Measurements from ENCODE around the gene TSPAN4. TPM values are rescaled to one million over a fixed set of nuclear protein-coding genes. Genes with fewer than 3 reads are reported as not detected.
A peak's percentile ranks its signal among the peaks of the same experiment; 100 is the strongest.

Gene TSPAN4
- total and polyA plus RNA-seq, 9 of the 15 experiments (the other 6 are each of a cell fraction or from before 2014, with no cell fraction given): 0.07 to 31.0 (median 15.7) TPM

DNA sequence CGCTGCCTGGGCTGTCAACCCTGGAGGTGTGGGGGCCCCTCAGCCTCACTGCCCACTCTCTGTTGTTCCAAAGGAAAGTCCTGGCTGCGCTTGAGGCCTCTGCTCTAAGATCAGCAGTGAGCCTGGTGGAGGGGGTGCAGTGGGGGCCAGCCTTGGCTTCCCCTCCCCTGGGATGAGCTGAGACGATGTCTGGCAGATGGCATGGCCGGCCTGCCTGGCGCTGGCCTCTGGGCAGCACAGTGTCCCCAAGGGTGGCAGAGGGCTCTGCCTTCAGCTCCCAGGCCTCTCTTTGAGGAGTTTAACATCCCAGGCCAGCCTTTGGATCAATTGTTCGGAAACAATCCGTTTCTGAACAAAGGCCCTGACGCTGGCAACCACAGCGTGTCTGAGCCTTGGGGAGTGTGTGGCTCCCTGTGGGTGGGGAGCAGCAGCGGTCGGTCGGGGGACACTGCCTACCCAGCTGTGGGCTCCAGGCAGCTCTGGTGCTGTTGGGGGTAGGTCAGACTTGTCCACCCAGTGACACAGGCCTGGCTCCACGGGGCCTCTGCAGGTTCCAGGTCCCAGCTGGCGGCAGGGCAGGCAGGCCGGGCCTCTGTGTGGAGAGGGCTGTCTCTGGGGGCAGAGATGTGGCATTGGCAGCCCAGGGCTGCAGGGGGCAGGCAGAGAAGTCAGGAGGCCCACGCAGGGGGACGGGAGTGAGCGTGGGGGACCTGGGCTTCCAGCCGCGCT, 12.1 kb downstream of the TSPAN4 start (continued):
- TF ChIP-seq, protein P1, sequence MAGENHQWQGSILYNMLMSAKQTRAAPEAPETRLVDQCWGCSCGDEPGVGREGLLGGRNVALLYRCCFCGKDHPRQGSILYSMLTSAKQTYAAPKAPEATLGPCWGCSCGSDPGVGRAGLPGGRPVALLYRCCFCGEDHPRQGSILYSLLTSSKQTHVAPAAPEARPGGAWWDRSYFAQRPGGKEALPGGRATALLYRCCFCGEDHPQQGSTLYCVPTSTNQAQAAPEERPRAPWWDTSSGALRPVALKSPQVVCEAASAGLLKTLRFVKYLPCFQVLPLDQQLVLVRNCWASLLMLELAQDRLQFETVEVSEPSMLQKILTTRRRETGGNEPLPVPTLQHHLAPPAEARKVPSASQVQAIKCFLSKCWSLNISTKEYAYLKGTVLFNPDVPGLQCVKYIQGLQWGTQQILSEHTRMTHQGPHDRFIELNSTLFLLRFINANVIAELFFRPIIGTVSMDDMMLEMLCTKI (IDR thresholded peaks at IDR 0.05; ENCODE audit: partially characterized antibody): no peak
- TF ChIP-seq POLR3A (IDR thresholded peaks at IDR 0.05; ENCODE audit: borderline replicate concordance, extremely low read depth, insufficient read depth, insufficient read length) (no peak), CXXC5 (CRISPR knock-in tag; IDR thresholded peaks at IDR 0.05) (no peak), ZNF12 (CRISPR knock-in tag; IDR thresholded peaks at IDR 0.05) (no peak), CHD4 (IDR thresholded peaks at IDR 0.05; ENCODE audit: insufficient read depth, insufficient replicate concordance, low read depth, low read length, poor library complexity, severe bottlenecking) (no peak), ZNF282 (CRISPR knock-in tag; IDR thresholded peaks at IDR 0.05) (no peak)
- TF ChIP-seq, protein P2, sequence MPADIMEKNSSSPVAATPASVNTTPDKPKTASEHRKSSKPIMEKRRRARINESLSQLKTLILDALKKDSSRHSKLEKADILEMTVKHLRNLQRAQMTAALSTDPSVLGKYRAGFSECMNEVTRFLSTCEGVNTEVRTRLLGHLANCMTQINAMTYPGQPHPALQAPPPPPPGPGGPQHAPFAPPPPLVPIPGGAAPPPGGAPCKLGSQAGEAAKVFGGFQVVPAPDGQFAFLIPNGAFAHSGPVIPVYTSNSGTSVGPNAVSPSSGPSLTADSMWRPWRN (IDR thresholded peaks at IDR 0.05; ENCODE audit: low read depth): no peak

DNA sequence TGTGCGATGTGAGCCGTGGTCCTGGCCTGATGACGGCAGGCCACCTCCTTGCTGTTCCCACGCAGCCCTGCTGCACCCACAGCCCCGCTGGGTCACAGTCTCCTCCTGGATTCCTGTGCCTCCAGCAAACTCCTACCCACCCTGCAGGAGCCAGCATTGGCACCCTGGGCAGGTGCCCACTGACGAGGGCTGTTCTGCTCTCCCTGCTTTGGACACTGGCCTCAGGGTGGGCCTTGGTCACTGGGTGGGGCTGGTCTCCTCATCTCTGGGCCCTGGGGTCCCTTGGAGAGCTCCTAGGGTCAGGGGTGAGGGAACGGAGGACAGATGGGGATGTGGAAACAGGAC, 12.7 kb downstream of the TSPAN4 start:
- Histone ChIP-seq H3K9me3 (replicated peaks; ENCODE audit: control insufficient read depth, insufficient read depth, low read depth, low read length) (no peaks in the 10 kb centered on the region), H3K4me3 (no peak overlapping the region), H3K27ac (ENCODE audit: extremely low read depth, low read depth, low read length) (no peak overlapping the region), H3K4me2 (ENCODE audit: insufficient read depth, low read length) (no peak overlapping the region), H3K9me1 (ENCODE audit: control insufficient read depth, insufficient read depth, low read length) (no peaks in the 10 kb centered on the region), H3K36me3 (ENCODE audit: control insufficient read depth, insufficient read depth, low read length) (no peaks in the 10 kb centered on the region), H3K79me2 (ENCODE audit: control insufficient read depth, insufficient read depth, low read length) (no peaks in the 10 kb centered on the region), H3K9ac (ENCODE audit: insufficient read depth in 1 of 2, low read depth in 2 of 2, low read length in 2 of 2) (0 out of 4 replicates have a peak overlapping the region, but pooled peaks of 1 of the 2 experiments have one; percentile 5), H3K4me1 (replicated peaks in 1 of 2; ENCODE audit: control insufficient read depth in 2 of 2, insufficient read depth in 2 of 2, low read length in 2 of 2) (peaks cover 6 to 88% of the 10 kb centered on the region in 2 experiments; a peak in 3 of 5 replicates), H3K27me3 (ENCODE audit: control insufficient read depth in 2 of 2, insufficient read depth in 2 of 2, low read length in 2 of 2) (no peaks in the 10 kb centered on the region), H2AFZ (ENCODE audit: low read depth, low read length) (no peak overlapping the region), H4K20me1 (replicated peaks; ENCODE audit: control insufficient read depth, insufficient read depth, low read length) (peaks cover 8% of the 10 kb centered on the region)
- TF ChIP-seq CBX5 (IDR thresholded peaks at IDR 0.05; ENCODE audit: borderline replicate concordance, low read depth) (no peak), CREM (IDR thresholded peaks at IDR 0.05; ENCODE audit: low read depth) (no peak), BCOR (IDR thresholded peaks at IDR 0.05) (no peak), TAF15 (IDR thresholded peaks at IDR 0.05; ENCODE audit: low read depth, low read length) (no peak)
- TF ChIP-seq, protein P3, sequence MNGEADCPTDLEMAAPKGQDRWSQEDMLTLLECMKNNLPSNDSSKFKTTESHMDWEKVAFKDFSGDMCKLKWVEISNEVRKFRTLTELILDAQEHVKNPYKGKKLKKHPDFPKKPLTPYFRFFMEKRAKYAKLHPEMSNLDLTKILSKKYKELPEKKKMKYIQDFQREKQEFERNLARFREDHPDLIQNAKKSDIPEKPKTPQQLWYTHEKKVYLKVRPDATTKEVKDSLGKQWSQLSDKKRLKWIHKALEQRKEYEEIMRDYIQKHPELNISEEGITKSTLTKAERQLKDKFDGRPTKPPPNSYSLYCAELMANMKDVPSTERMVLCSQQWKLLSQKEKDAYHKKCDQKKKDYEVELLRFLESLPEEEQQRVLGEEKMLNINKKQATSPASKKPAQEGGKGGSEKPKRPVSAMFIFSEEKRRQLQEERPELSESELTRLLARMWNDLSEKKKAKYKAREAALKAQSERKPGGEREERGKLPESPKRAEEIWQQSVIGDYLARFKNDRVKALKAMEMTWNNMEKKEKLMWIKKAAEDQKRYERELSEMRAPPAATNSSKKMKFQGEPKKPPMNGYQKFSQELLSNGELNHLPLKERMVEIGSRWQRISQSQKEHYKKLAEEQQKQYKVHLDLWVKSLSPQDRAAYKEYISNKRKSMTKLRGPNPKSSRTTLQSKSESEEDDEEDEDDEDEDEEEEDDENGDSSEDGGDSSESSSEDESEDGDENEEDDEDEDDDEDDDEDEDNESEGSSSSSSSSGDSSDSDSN (IDR thresholded peaks at IDR 0.05; ENCODE audit: borderline replicate concordance in 1 of 2, low read depth in 2 of 2, low read length in 2 of 2): no peak
- POLR2A ChIA-PET: interaction anchor here (0.7 to 2.0 kb wide), 2 partner anchors 11 to 12 kb away, joined by 4 to 5 read pairs; partner anchors contain the start of gene TSPAN4
- CTCF ChIA-PET (ENCODE audit: low intra/inter-chr PET ratio): no interaction called here
- DNase-seq (ENCODE audit: extremely low read depth in 1 of 4, low spot score in 3 of 4) (no peak), ATAC-seq (no peak), FAIRE-seq (no peak)
- intact Hi-C loops (cut with micrococcal nuclease): no loop called here
- in situ Hi-C loops (cut with MboI): no loop called here
- WGBS (ENCODE audit: insufficient coverage, low coverage, missing lambda C conversion rate): 80% methylated on average over 7 of the region's 7 CpGs
- no TSS peak for BruUV-seq (replicated peaks)

All from K562 (cell line).